Ovary (tissue), 9 donors: ENCODE results near the gene BNC2. TPM values are rescaled to one million over a fixed set of nuclear protein-coding genes. Genes with fewer than 3 reads are reported as not detected.

Source experiments
- DNase-seq, 5 donors: peaks; one replicate each; pipeline ENCODE4 v3.0.0-alpha.2; 2019 to 2020
- H3K27ac ChIP-seq, 2 donors: fragments of 200-600 bp; one replicate each; pipeline versions ENCODE4 v1.5.1 to v1.8.0; 2019 to 2022
- H3K27me3 ChIP-seq: fragments of 200-600 bp; one replicate; pipeline ENCODE4 v1.8.0; 2022
- H3K36me3 ChIP-seq: fragments of 200-600 bp; sonication (generic); one replicate; pipeline ENCODE4 v1.5.1; 2019
- H3K4me1 ChIP-seq: one replicate; pipeline ENCODE4 v1.8.1; 2013; ENCODE audit warnings: mild to moderate bottlenecking, moderate library complexity; ENCODE audit not compliant: insufficient read depth
- H3K4me3 ChIP-seq: fragments of 200-600 bp; sonication (generic); one replicate; pipeline ENCODE4 v1.5.1; 2017
- H3K9me3 ChIP-seq, 2 donors: fragments of 200-600 bp in 1 of 2; sonication (generic) in 1 of 2; one replicate each; pipeline versions ENCODE4 v1.5.1 to v1.8.1; 2013 to 2019; ENCODE audit warnings: mild to moderate bottlenecking in 1 of 2, moderate library complexity in 1 of 2
- EP300 ChIP-seq: sonication (generic); formaldehyde crosslinking; IDR thresholded peaks from one replicate; pipeline ENCODE4 v1.6.1; 2017; ENCODE audit warnings: antibody characterized with exemption
- POLR2A ChIP-seq: fragments of 450-650 bp; IDR thresholded peaks from one replicate; pipeline ENCODE4 v1.6.1; 2017; ENCODE audit warnings: antibody characterized with exemption, mild to moderate bottlenecking, moderate library complexity
- whole genome bisulfite sequencing, 3 donors: extraction: QIAGEN DNeasy Blood & Tissue Kit in 1 of 3; methylation state at CpG; one replicate each; pipeline versions ENCODE4 v1.1.5 to v1.1.7; 2013 to 2017; 5-methylcytosine and 5-hydroxymethylcytosine counted together
- intact Hi-C, 4 donors: fragments of 100-400 bp; cut with DNase I; formaldehyde crosslinking; loops; one replicate each; pipeline versions ENCODE4 v1.11.0 to v1.15.1; 2022 to 2023
- polyA plus RNA-seq, 2 donors: library from polyadenylated mRNA; stranded (reverse); fragments of 200-250 nt in 1 of 2; fragments of 350-450 nt in 1 of 2; fragmentation: Illumina TruSeq in 1 of 2; extraction: RNeasy Lipid Tissue Mini Kit (QIAGEN cat#74804) in 1 of 2; gene quantifications; one replicate each; pipeline ENCODE4 v1.2.3, GENCODE V29; 2013 to 2014
- total RNA-seq, 7 donors: library from RNA; depleted of rRNA in 2 of 7; stranded (reverse); fragments of >200 nt in 2 of 7; fragmentation: NEBNext Ultra II Directional in 3 of 7; extraction: Animal tissue kit (Norgen Biotek cat#: 25700) in 3 of 7; gene quantifications; one replicate each; pipeline versions ENCODE4 v1.1.0 to v1.2.4, GENCODE V29; 2016 to 2023
- TF ChIP-seq, protein P1 (sequence below), 3 donors: fragments of 450-650 bp in 2 of 3; fragments of 200-600 bp in 1 of 3; IDR thresholded peaks; one replicate each; pipeline versions ENCODE4 v1.5.1 to v1.8.0; 2016 to 2022; ENCODE audit warnings: antibody characterized with exemption in 3 of 3, mild to moderate bottlenecking in 1 of 3
- donor health status: DM: no; HTN: no; CAD: no; lungs with moderate emphysema.
- donor health status: DM: no; HTN: no; CAD: no.
- donor health status: Bipolar disorder and iron deficiency.
- donor health status: DM: yes; HTN: yes; CAD: no.
- donor health status: DM: no; HTN: no; CAD: no.
- donor health status: DM: yes; HTN: yes; CAD: no.

Gene BNC2
- total and polyA plus RNA-seq, 9 donors: 17.2 to 232 (median 197) TPM

DNA sequence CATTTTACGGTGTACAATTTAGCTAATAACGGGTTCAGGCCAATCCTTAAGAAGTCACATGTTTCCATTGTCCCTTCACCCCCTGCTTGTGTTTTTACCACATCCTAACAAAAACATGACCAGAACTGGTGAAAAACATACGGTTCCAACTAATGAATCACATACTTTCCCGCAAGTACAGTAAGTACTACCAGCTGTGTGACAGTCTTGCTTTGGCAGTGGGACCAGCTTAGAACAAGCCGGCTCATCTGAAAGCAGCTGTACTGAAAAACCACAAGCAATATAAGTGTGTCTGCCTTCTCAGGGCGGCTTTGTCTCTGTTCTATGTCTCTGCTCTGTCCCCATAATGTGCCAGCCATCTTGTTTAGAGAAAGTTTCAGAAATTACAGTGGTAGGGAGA, 242.5 kb downstream of the BNC2 start:
- peak in 3 of 5 donors; percentile 25 to 58 (median 40) for DNase-seq
- Histone ChIP-seq H3K27ac (peak overlapping the region in 1 of 2 donors; percentile 55), H3K36me3 (no peaks in the 10 kb centered on the region), H3K4me3 (no peak overlapping the region), H3K9me3 (no peaks in the 10 kb centered on the region), H3K4me1 (peaks cover 18% of the 10 kb centered on the region), H3K27me3 (no peaks in the 10 kb centered on the region)
- intact Hi-C loops: no loop called here
- TF ChIP-seq EP300: no peak
- TF ChIP-seq, protein P1, sequence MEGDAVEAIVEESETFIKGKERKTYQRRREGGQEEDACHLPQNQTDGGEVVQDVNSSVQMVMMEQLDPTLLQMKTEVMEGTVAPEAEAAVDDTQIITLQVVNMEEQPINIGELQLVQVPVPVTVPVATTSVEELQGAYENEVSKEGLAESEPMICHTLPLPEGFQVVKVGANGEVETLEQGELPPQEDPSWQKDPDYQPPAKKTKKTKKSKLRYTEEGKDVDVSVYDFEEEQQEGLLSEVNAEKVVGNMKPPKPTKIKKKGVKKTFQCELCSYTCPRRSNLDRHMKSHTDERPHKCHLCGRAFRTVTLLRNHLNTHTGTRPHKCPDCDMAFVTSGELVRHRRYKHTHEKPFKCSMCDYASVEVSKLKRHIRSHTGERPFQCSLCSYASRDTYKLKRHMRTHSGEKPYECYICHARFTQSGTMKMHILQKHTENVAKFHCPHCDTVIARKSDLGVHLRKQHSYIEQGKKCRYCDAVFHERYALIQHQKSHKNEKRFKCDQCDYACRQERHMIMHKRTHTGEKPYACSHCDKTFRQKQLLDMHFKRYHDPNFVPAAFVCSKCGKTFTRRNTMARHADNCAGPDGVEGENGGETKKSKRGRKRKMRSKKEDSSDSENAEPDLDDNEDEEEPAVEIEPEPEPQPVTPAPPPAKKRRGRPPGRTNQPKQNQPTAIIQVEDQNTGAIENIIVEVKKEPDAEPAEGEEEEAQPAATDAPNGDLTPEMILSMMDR (IDR thresholded peaks at IDR 0.05): no peak
- TF ChIP-seq POLR2A: no peak
- WGBS, 3 donors: 13 to 25% (median 16%) methylated on average over 6 of the region's 6 CpGs

DNA sequence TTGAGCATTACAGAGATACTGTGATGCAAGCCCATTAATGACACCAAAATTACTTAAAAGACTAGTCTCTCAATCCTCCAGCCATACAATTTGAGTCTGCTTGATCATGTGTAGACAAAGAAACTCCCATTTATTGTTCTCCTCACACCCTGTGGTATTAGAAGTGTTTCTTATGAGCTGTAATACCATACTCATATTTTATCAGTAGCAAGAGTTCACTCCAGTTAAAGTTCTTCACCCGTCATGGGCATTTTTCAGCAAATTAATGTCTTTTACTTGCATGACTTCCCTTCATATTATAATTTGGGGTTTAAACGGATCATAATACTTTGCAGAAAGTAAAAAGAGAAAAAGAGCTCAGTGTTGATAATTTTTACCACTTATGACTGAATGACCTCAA, 242.9 kb downstream of the BNC2 start:
- TF ChIP-seq POLR2A (no peak), EP300 (no peak)
- TF ChIP-seq, protein P1 (IDR thresholded peaks at IDR 0.05): no peak
- no peaks in the 10 kb centered on the region for H3K9me3 ChIP-seq
- no peaks in the 10 kb centered on the region for H3K27me3 ChIP-seq
- H3K4me3 ChIP-seq: no peak overlapping the region
- peak overlapping the region in 1 of 2 donors; percentile 55 for H3K27ac ChIP-seq
- intact Hi-C loops: no loop called here
- no peak for DNase-seq
- WGBS, 3 donors: 24 to 53% (median 45%) methylated on average over 2 of the region's 2 CpGs
- H3K4me1 ChIP-seq: peaks cover 18% of the 10 kb centered on the region
- H3K36me3 ChIP-seq: no peaks in the 10 kb centered on the region

DNA sequence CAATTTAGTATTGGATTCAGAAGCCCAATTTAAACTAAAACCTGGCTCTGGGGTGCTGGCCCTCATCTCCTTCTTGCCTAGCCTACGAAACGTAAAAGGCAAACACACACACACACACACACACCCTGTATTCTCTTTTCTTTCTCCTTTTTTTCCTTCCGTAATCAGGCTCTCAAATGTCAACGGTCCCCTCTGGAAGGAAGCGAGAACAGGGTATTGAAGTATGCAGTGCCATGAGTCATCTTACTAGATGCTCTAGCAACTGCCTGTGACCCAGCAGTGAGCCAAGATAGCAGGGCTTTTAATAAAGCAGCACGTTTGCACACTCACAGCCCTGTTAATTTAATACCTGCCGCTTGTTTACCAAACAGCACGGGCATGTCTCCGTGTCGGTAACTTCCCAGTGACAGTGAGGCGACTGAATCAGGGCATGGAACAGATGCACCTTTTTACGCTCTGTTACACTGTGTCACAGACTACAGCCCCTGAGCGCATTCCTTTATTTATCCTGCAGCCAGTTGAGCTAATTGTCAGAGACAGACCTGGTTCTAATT, 243.8 kb downstream of the BNC2 start:
- H3K36me3 ChIP-seq: no peaks in the 10 kb centered on the region
- H3K27ac ChIP-seq: peak overlapping the region in 1 of 2 donors; percentile 55
- H3K27me3 ChIP-seq: no peaks in the 10 kb centered on the region
- WGBS, 3 donors: 31 to 39% (median 39%) methylated on average over 13 of the region's 13 CpGs
- no peak for TF ChIP-seq POLR2A
- TF ChIP-seq, protein P1 (IDR thresholded peaks at IDR 0.05): no peak
- no peak for TF ChIP-seq EP300
- intact Hi-C loops: no loop called here
- H3K9me3 ChIP-seq: no peaks in the 10 kb centered on the region
- no peak overlapping the region for H3K4me3 ChIP-seq
- peaks cover 18% of the 10 kb centered on the region for H3K4me1 ChIP-seq
- peak in 1 of 5 donors; percentile 32 for DNase-seq

DNA sequence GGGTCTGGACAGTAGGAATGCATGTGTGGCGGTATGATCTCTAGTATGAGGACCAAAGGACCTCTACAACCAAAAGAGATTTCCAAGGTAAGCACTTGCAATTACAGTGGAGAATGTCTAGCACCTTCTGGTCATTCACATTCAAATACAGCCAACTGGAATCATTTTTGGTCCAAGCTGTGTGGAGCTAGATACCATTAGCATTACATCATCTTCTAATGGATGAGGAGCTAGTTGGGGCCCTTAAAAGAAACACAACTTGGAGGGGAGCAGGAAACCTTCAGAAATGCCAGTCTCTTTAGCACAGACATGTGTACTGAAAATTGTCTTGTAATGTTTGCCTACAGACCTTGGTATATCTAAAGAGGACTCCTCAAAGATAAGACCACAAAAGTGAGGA, 244.7 kb downstream of the BNC2 start:
- no peak overlapping the region for H3K4me3 ChIP-seq
- intact Hi-C loops: no loop called here

More for the DNA sequence above, 244.7 kb downstream of the BNC2 start:
- 10 to 17% (median 13%) methylated on average over 1 of the region's 1 CpG for WGBS, 3 donors
- TF ChIP-seq EP300 (no peak), POLR2A (no peak)
- TF ChIP-seq, protein P1 (IDR thresholded peaks at IDR 0.05): no peak
- Histone ChIP-seq H3K4me1 (peaks cover 19% of the 10 kb centered on the region), H3K9me3 (no peaks in the 10 kb centered on the region), H3K27me3 (no peaks in the 10 kb centered on the region), H3K27ac (peak overlapping the region in 1 of 2 donors; percentile 17), H3K36me3 (no peaks in the 10 kb centered on the region)
- no peak for DNase-seq
